BJ (cell line): ENCODE results near the gene LCOR. TPM values are rescaled to one million over a fixed set of nuclear protein-coding genes. Genes with fewer than 3 reads are reported as not detected.
A peak's percentile ranks its signal among the peaks of the same experiment; 100 is the strongest.

ENCODE experiments used
- CTCF ChIA-PET: fragments of 350-600 bp; formaldehyde crosslinking; extraction: SDS; loops from one replicate; lab custom pipeline; 2021; ENCODE audit warnings: antibody characterized with exemption, inconsistent platforms; lab: Yijun Ruan, JAX
- POLR2A ChIA-PET: fragments of 300-600 bp; sonication (Branson Sonifier 250); formaldehyde crosslinking; extraction: SDS; loops from one replicate; lab custom pipeline; 2021; ENCODE audit warnings: antibody characterized with exemption; lab: Charles Lee
- DNase-seq: peaks from one replicate; pipeline ENCODE4 v3.0.0-alpha.2; 2011; ENCODE audit warnings: low read depth
- H3K27me3 ChIP-seq: 2 replicates; pipeline ENCODE4 v1.6.0; 2011; ENCODE audit warnings: low read length; ENCODE audit not compliant: control insufficient read depth, insufficient read depth
- H3K36me3 ChIP-seq: 2 replicates; pipeline ENCODE4 v1.5.1; 2011; ENCODE audit warnings: low read length; ENCODE audit not compliant: control insufficient read depth, insufficient read depth
- H3K4me3 ChIP-seq: 2 replicates; pipeline ENCODE4 v1.5.1; 2011; ENCODE audit warnings: low read depth, mild to moderate bottlenecking, control low read depth, low read length
- CTCF ChIP-seq: IDR thresholded peaks from 2 replicates; pipeline ENCODE4 v1.5.1; 2011; ENCODE audit warnings: low read depth, mild to moderate bottlenecking, control low read depth, inconsistent platforms, low read length, moderate library complexity; ENCODE audit not compliant: insufficient read depth
- polyA plus RNA-seq: library from polyadenylated mRNA; depleted of rRNA; stranded (reverse); fragments of >200 nt; gene quantifications from 2 replicates; pipeline ENCODE4 v1.2.3, GENCODE V29; 2011

Gene LCOR
- polyA plus RNA-seq, 1 experiment = 4.9 TPM

DNA sequence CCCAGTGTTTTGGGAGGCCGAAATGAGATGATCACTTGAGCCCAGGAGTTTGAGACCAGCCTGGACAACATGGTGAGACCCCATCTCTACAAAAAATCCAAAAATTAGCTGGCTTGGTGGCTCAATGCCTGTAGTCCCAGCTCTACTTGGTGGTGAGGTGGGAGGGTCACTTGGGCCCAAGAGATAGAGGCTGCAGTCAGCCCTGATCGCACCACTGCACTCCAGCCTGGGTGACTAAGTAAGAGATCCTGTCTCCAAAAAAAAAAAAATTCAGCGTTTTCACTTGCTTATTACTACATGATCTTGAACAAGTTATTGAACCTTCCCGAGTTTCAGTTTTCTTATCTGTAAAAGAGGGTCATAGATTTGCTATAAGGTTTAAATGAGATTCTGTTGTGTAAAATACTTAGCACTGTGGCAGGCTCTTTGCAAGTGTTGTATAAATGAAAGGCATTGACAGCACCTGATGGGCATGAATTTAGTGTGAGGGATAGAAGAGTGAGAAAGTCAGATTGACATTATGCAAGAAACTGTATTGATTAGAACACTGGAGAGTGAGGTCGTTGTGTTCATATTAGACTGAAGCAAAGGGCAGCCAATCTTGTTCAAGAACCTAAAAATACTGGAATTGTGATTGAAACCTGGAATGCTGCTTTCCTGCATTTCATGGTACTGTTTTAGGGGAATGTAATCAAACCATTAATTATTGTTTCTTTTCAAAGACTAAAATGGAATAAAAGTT lies 136.8 kb downstream of the LCOR start:
- CTCF ChIA-PET = no interaction called here
- Histone ChIP-seq H3K4me3 (no peak overlapping the region), H3K27me3 (no peaks in the 10 kb centered on the region), H3K36me3 (no peaks in the 10 kb centered on the region)
- no peak for TF ChIP-seq CTCF
- POLR2A ChIA-PET = no interaction called here
- no peak for DNase-seq

DNA sequence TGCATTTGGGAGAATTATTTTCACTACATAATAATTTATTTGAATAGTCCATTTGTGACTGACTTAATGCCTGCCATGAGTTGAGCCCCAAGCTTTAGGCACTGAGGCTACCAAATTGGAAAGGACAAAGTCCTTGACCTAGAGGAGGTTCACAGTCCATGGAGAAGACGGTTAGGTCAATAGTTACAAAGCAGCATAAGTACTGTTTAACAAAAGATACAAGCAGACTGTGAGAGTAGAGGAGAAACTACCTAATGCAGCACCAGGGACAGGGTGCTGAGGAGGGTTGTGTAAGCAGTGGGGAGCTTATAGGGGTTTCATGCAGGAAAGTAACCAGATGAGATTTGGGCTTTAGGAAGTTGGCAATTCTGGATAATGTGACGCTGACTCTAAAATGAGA lies 139.2 kb downstream of the LCOR start:
- no peak overlapping the region for H3K4me3 ChIP-seq
- ChIA-PET CTCF (no interaction called here), POLR2A (no interaction called here)
- no peaks in the 10 kb centered on the region for H3K27me3 ChIP-seq
- DNase-seq = no peak
- TF ChIP-seq CTCF = no peak
- no peaks in the 10 kb centered on the region for H3K36me3 ChIP-seq

GRCh38 chr10:96972264-96972663 lies 140.2 kb downstream of the LCOR start:
- ChIA-PET CTCF (no interaction called here), POLR2A (no interaction called here)
- no peak for TF ChIP-seq CTCF
- Histone ChIP-seq H3K36me3 (no peaks in the 10 kb centered on the region), H3K4me3 (no peak overlapping the region), H3K27me3 (no peaks in the 10 kb centered on the region)
- no peak for DNase-seq

- CTCF ChIA-PET = no interaction called here
- peak; percentile 47 for DNase-seq
- Histone ChIP-seq H3K36me3 (no peaks in the 10 kb centered on the region), H3K27me3 (no peaks in the 10 kb centered on the region), H3K4me3 (no peak overlapping the region)
- TF ChIP-seq CTCF = no peak
- POLR2A ChIA-PET = no interaction called here
Measured at GRCh38 chr10:96973809-96974747, 142.0 kb downstream of the LCOR start.

DNA sequence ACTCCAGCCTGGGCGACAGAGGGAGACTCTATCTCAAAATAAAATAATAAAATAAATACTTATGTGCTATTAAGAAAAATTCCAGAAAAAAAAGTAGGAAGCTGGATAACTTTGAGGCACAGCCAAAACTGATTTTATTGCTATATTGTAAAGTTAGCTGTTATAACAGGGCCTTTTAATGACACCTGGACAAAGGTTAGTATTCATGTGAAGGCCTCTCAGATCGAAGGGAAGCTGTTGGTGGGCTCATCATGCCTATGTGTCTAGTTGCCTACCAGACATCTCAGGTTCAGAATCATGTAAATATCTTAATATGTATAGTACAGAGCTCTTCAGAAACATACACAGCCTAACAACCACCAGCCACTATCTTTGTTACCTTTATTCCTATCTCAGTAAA lies 143.0 kb downstream of the LCOR start:
- ChIA-PET POLR2A (no interaction called here), CTCF (interaction anchor here (0.7 to 2.3 kb wide), 3 partner anchors 11 to 58 kb away, joined by 3 to 8 read pairs (median 3); no protein-coding TSS in a partner anchor)
- no peaks in the 10 kb centered on the region for H3K36me3 ChIP-seq
- no peak overlapping the region for H3K4me3 ChIP-seq
- DNase-seq = no peak
- TF ChIP-seq CTCF = no peak
- no peaks in the 10 kb centered on the region for H3K27me3 ChIP-seq
